Articular chondrocyte of knee joint (primary cell): ENCODE data around the gene DDX21. TPM values are rescaled to one million over a fixed set of nuclear protein-coding genes. Genes with fewer than 3 reads are reported as not detected.

Source experiments
- small RNA-seq: library from RNA; depleted of rRNA; stranded (forward); fragments of <200 nt; gene quantifications from one replicate; pipeline ENCODE3, GENCODE V24; 2012
- total RNA-seq: library from RNA; depleted of rRNA; stranded (reverse); fragments of >200 nt; gene quantifications from 2 replicates; pipeline ENCODE4 v1.2.3, GENCODE V29; 2012

DDX21 gene
- 55.7 and 63.2 TPM in 2 replicates for total RNA-seq

GRCh38 chr10:68955832-68956532 lies at the start of gene DDX21:
DDX21 (plus strand) TSS chr10:68956170; CDS start chr10:68956226, 56 bp downstream.

GRCh38 chr10:68988530-68989316 lies 32.8 kb downstream of the DDX21 start, which contains the start of gene KIFBP:
KIFBP (plus strand) TSS chr10:68988803; CDS start chr10:68988833, 30 bp downstream.

Small RNA genes within 50 kb of the gene (small RNA-seq; reads per million reads assigned to genes)
- gene RNU6-571P, result not detected

Other genes starting within 250 kb of the DDX21 start
- 43.9 and 54.8 TPM in 2 replicates for gene CCAR1, start 234.9 kb upstream of the DDX21 start, total RNA-seq
- under 0.01 and 0.11 TPM in 2 replicates for gene STOX1, start 128.6 kb upstream of the DDX21 start, total RNA-seq
- 57.4 and 57.6 TPM in 2 replicates for gene DDX50, start 54.9 kb upstream of the DDX21 start, total RNA-seq
- gene KIFBP, start 32.6 kb downstream of the DDX21 start, total RNA-seq, result 38.7 and 57.0 TPM in 2 replicates
- gene SRGN, start 131.9 kb downstream of the DDX21 start, total RNA-seq, result 183 and 191 TPM in 2 replicates
- 50.3 and 53.3 TPM in 2 replicates for gene VPS26A, start 168.0 kb downstream of the DDX21 start, total RNA-seq
- gene SUPV3L1, start 224.1 kb downstream of the DDX21 start, total RNA-seq, result 28.7 and 33.2 TPM in 2 replicates